KMS-11 (cell line): ENCODE data around the gene CTIF.
"Not testable (repeated sequence)": the region's sequence is repeated elsewhere in the genome, so short reads cannot be mapped to it uniquely, and the experiment has no call there.

Experiments
- H2AFZ ChIP-seq: fragments of 200-600 bp; sonication (generic); 2 replicates; pipeline ENCODE4 v1.6.1; 2016; ENCODE audit warnings: antibody characterized with exemption, mixed run types, low read depth
- H3K27ac ChIP-seq: fragments of 200-600 bp; sonication (generic); 2 replicates; pipeline ENCODE4 v1.6.1; 2016; ENCODE audit warnings: mild to moderate bottlenecking, mixed run types
- H3K27me3 ChIP-seq: fragments of 200-600 bp; sonication (generic); 2 replicates; pipeline ENCODE4 v1.6.1; 2017; ENCODE audit warnings: mild to moderate bottlenecking, low read depth, mixed run types, moderate library complexity; ENCODE audit not compliant: insufficient read depth
- H3K36me3 ChIP-seq: fragments of 200-600 bp; sonication (generic); 2 replicates; pipeline ENCODE4 v1.6.1; 2017; ENCODE audit warnings: mild to moderate bottlenecking, mixed run types; ENCODE audit not compliant: insufficient read depth
- H3K4me1 ChIP-seq: fragments of 200-600 bp; sonication (generic); 2 replicates; pipeline ENCODE4 v1.6.1; 2016; ENCODE audit warnings: mild to moderate bottlenecking, low read depth, mixed run types; ENCODE audit not compliant: poor library complexity, severe bottlenecking
- H3K4me2 ChIP-seq: fragments of 200-600 bp; sonication (generic); 2 replicates; pipeline ENCODE4 v1.7.0; 2016; ENCODE audit warnings: mild to moderate bottlenecking, mixed run types
- H3K4me3 ChIP-seq: fragments of 200-600 bp; sonication (generic); IDR thresholded peaks from 2 replicates; pipeline ENCODE4 v1.6.1; 2017; ENCODE audit warnings: low read depth, low read length, mixed read lengths; ENCODE audit not compliant: insufficient read depth
- H3K79me2 ChIP-seq: fragments of 200-600 bp; sonication (generic); 2 replicates; pipeline ENCODE4 v1.6.1; 2016; ENCODE audit warnings: low read depth, mixed run types; ENCODE audit not compliant: insufficient read depth
- H3K9ac ChIP-seq: fragments of 200-600 bp; sonication (generic); 2 replicates; pipeline ENCODE4 v1.6.1; 2016; ENCODE audit warnings: mild to moderate bottlenecking, mixed run types
- H4K20me1 ChIP-seq: fragments of 200-600 bp; sonication (generic); 2 replicates; pipeline ENCODE4 v1.6.1; 2016; ENCODE audit warnings: mild to moderate bottlenecking, mixed run types; ENCODE audit not compliant: insufficient read depth
- TF ChIP-seq, protein P1 (sequence below): fragments of 200-600 bp; sonication (generic); conservative IDR thresholded peaks from 2 replicates; pipeline ENCODE4 v1.6.1; 2017; ENCODE audit warnings: low read depth, mild to moderate bottlenecking, antibody characterized with exemption, low read length, moderate library complexity, mixed read lengths

Gene CTIF

DNA sequence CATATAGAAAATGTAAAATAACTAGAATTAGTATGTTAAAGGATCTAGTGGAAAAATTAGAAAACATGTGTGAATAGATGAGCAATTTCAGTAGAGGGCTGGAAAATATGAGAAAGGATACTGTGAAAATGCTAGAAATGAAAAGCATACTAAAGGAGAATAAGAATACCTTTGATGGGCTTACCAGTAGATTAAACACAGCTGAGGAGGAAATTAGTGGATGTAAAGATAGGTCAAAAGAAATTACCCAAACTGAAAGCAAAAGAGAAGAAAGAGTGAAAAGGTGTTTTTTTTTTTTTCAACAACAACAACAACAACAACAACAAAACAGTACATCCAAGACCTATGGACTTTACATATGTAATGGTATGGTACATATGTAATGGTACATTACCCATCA, 41.0 kb upstream of the CTIF start:
- H3K4me3 ChIP-seq = no peak overlapping the region
- no peaks in the 10 kb centered on the region for H3K4me1 ChIP-seq
- no peak overlapping the region for H3K9ac ChIP-seq
- no peaks in the 10 kb centered on the region for H3K79me2 ChIP-seq
- TF ChIP-seq, protein P1, sequence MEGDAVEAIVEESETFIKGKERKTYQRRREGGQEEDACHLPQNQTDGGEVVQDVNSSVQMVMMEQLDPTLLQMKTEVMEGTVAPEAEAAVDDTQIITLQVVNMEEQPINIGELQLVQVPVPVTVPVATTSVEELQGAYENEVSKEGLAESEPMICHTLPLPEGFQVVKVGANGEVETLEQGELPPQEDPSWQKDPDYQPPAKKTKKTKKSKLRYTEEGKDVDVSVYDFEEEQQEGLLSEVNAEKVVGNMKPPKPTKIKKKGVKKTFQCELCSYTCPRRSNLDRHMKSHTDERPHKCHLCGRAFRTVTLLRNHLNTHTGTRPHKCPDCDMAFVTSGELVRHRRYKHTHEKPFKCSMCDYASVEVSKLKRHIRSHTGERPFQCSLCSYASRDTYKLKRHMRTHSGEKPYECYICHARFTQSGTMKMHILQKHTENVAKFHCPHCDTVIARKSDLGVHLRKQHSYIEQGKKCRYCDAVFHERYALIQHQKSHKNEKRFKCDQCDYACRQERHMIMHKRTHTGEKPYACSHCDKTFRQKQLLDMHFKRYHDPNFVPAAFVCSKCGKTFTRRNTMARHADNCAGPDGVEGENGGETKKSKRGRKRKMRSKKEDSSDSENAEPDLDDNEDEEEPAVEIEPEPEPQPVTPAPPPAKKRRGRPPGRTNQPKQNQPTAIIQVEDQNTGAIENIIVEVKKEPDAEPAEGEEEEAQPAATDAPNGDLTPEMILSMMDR = no peak
- H3K4me2 ChIP-seq = no peak overlapping the region
- H3K27me3 ChIP-seq = no peaks in the 10 kb centered on the region
- H2AFZ ChIP-seq = no peak overlapping the region
- H4K20me1 ChIP-seq = no peaks in the 10 kb centered on the region
- H3K36me3 ChIP-seq = no peaks in the 10 kb centered on the region
- H3K27ac ChIP-seq = no peak overlapping the region

DNA sequence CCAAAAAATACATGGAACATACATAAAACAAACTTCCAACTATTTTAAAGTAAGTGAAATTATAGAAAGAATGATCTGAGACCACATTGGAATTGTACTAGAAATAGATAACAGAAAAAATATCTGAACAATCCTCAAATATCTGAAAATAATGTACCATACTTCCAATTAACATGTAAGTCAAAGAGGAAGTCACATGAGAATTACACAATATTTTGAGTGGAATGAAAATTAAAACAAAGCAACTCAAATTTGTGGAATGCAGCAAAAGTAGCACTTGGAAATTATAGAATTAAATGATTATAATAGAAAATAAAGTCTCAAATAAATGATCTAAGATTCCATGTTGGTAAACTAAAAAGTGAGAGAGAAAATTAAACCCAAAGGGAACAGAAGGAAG, 38.3 kb upstream of the CTIF start:
- H3K9ac ChIP-seq = no peak overlapping the region
- TF ChIP-seq, protein P1 = no peak

DNA sequence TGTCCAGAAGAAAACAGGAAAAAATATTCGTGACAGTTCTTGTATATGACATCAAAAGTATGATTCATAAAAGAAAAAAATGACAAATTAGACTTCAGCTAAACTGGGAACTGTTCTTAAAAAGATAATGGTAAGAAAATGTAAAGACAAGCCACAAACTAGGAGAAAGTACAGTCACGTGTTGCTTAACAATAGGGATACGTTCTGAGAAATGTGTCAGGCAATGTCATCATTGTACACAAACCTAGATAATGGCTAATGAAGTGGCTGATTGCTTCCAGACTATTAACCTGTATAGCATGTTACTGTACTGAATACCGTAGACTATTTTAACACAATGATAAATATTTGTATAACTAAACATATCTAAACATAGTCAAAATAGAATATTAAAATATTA, 35.9 kb upstream of the CTIF start:
- no peak overlapping the region for H3K9ac ChIP-seq
- no peak overlapping the region for H3K4me2 ChIP-seq
- no peak overlapping the region for H2AFZ ChIP-seq
- H3K36me3 ChIP-seq = no peaks in the 10 kb centered on the region
- H4K20me1 ChIP-seq = no peaks in the 10 kb centered on the region
- no peaks in the 10 kb centered on the region for H3K79me2 ChIP-seq
- H3K27ac ChIP-seq = no peak overlapping the region
- no peaks in the 10 kb centered on the region for H3K27me3 ChIP-seq
- TF ChIP-seq, protein P1 = no peak
- no peaks in the 10 kb centered on the region for H3K4me1 ChIP-seq
- H3K4me3 ChIP-seq = no peak overlapping the region

More for the DNA sequence above, 38.3 kb upstream of the CTIF start:
- Histone ChIP-seq H4K20me1 (no peaks in the 10 kb centered on the region), H3K4me3 (no peak overlapping the region), H3K36me3 (no peaks in the 10 kb centered on the region), H3K4me2 (no peak overlapping the region), H2AFZ (no peak overlapping the region), H3K27me3 (no peaks in the 10 kb centered on the region), H3K27ac (no peak overlapping the region), H3K79me2 (no peaks in the 10 kb centered on the region), H3K4me1 (no peaks in the 10 kb centered on the region)

DNA sequence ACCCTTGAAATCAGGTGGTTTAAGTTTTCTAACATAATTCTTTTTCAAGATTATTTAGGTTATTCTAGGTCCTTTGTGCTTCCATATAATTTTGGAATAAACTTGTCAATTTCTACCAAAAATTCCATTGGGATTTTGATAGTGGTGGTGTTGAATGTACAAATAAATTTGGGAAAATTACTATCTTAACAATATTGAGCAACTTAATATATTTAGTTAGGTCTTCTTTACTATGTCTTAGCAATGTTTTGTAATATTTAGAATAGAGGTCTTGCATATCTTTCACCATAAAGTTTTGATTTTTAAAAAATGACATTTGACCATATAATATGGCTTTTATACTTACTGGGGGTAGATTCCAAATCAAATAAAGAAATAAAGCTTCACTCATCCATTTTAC, 34.0 kb upstream of the CTIF start:
- TF ChIP-seq, protein P1 = no peak
- H3K4me2 ChIP-seq = no peak overlapping the region
- no peaks in the 10 kb centered on the region for H3K36me3 ChIP-seq
- H3K4me3 ChIP-seq = no peak overlapping the region
- H3K79me2 ChIP-seq = no peaks in the 10 kb centered on the region
- H3K4me1 ChIP-seq = no peaks in the 10 kb centered on the region
- H3K27me3 ChIP-seq = no peaks in the 10 kb centered on the region
- no peak overlapping the region for H2AFZ ChIP-seq
- H4K20me1 ChIP-seq = no peaks in the 10 kb centered on the region
- H3K27ac ChIP-seq = no peak overlapping the region
- no peak overlapping the region for H3K9ac ChIP-seq

DNA sequence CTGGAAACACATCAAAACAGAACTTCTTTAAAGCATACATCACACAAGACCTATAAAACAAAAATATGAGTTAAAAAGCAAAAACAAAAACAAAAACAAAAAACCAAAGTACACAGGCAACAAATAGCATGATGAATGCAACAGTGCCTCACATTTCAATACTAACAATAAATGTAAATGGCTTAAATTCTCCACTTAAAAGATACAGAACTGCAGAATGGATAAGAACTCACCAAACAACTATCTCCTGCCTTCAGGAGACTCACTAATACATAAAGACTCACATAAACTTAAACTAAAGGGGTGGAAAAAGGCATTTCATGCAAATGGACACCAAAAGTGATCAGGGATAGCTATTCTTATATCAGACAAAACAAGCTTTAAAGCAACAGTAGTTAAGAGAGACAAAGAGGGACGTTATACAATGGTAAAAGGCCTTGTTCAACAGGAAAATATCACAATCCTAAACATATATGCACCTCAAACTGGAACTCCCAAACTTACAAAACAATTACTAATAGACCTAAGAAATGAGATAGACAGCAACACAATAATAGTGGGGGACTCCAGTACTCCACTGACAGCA, 31.8 kb upstream of the CTIF start:
- not testable (repeated sequence) for H2AFZ ChIP-seq, H3K4me2 ChIP-seq, H3K36me3 ChIP-seq, H3K4me1 ChIP-seq, H3K9ac ChIP-seq, H4K20me1 ChIP-seq, H3K27ac ChIP-seq, H3K4me3 ChIP-seq, H3K27me3 ChIP-seq, H3K79me2 ChIP-seq

DNA sequence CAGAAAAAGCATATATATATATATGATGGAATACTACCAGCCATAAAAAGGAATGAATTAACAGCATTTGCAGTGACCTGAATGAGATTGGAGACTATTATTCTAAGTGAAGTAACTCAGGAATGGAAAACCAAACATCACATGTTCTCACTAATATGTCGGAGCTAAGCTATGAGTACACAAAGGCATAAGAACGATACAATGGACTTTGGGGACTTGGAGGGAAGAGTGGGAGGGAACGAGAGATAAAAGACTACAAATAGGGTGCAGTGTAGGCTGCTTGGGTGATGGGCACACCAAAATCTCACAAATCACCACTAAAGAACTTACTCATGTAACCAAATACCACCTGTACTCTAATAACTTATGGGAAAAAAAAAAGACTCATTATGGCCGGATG, 26.3 kb upstream of the CTIF start:
- not testable (repeated sequence) for H3K27me3 ChIP-seq, H3K36me3 ChIP-seq, H3K9ac ChIP-seq, H3K27ac ChIP-seq, H3K4me3 ChIP-seq, H3K79me2 ChIP-seq, H3K4me2 ChIP-seq, H2AFZ ChIP-seq, H4K20me1 ChIP-seq
- peaks cover 39% of the 10 kb centered on the region for H3K4me1 ChIP-seq
